ENCODE data around the gene SMARCA4.

Gene SMARCA4

DNA sequence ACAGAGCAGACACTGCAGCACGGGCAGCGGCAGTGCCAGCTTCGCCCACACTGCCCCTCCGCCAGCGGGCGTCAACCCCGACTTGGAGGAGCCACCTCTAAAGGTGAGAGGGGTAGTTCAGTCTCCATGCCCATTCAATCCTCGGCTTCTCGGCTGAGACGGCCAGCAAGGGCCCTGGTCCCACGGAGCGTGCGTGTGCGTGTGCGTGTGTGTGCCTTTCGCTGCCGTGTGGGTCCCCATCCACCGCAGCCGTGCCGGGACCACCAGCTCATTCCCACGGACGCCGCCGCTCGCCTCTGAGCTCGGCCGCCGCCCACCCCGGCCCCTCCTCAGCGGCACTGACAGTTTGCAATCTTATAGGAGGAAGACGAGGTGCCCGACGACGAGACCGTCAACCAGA is 72.9 kb downstream of the SMARCA4 start:
- DNase-seq (ENCODE audit: low read depth) = no peak

DNA sequence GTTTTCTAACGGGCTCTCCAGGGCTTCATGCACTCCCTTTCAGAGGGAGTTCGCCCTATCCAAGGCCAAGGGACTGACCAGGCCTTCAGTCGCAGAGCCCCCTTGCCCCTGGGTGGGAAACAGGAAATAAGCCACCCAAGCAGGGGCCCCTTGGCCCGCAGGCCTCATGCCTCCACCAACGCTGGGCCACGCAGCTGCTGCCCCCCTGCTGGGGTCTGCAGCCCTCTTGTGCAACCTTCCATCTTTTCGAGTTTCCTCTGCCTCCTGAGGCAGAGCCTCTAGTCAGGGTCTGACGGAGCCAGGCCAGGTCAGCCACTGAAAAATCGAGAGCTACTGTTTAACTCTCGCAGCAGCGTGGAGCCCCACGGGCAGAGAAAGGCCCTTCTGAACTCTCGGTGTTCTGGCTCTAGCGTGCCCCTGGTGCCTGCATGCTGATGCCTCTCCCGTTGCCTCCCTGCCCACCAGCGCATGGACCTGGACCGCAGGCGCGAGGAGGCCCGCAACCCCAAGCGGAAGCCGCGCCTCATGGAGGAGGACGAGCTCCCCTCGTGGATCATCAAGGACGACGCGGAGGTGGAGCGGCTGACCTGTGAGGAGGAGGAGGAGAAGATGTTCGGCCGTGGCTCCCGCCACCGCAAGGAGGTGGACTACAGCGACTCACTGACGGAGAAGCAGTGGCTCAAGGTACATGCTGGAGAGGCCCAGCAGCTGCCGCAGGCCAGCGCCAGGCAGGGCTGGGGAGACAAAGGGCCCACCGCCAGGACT is 73.8 kb downstream of the SMARCA4 start:
- DNase-seq (ENCODE audit: low read depth) = no peak

DNA sequence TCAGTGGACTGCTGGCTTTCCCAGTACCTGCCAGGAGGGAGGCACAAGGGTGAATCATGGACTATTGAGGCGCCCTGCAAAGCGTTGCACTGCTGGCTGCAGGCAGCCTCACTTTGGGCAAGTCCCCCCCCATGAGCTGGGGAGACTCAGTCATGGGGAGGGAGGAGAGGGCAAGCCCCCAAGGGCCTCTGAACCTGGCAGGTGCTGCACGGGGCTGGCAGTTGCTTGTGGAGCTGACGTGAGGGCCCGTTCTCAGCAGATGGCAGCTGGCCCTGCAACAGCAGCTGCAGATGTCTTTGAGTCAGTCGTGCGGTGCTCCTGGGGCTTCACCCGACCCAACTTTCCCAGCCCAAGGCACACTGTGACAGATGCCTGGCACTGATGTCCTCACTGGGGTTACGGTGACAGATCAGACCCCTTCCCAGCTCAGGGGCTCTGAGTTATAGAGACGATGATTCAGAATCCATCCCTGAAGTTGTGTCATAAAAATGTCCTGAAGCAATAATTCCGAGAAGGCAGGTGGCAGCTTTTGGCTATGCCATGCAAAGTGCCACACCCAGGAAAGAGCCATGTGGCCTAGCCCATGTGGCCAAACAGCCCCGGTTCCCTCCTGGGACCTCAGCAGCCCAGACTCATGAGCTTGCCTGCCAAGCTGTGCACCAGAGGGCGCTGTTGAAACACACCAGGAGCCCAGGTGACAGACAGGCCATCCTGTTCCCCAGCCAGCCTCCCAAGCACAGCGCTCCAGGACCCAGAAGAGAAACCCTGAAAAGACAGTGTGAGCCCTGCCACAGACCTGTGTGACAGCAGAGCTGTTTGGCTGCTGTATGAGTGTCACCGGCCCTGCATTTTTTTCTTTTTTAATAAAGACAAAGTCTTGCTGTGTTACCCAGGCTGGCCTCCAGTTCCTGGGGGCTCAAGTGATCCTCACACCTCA is 74.9 kb downstream of the SMARCA4 start:
- DNase-seq (ENCODE audit: low read depth) = peak; percentile 85

DNA sequence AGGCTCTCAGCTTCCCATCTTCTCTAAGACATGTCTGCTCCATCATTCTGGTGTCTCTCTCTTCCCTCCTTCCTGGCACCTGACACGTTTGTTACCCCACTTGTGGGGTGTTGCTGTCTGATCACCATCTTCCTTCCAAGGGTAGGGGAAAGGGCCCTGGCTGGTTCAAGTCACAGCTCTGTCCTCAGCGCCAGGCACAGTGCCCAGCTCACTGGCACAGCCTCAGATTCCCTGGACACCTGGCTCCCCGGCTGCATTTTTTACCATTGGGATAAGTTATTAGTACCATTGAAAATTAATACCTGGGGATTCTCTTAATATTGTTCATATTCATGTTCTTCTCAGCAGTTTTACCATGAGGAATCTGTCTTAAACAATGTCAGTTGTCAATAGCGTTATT is 77.7 kb downstream of the SMARCA4 start:
- no peak for DNase-seq (ENCODE audit: low read depth)

DNA sequence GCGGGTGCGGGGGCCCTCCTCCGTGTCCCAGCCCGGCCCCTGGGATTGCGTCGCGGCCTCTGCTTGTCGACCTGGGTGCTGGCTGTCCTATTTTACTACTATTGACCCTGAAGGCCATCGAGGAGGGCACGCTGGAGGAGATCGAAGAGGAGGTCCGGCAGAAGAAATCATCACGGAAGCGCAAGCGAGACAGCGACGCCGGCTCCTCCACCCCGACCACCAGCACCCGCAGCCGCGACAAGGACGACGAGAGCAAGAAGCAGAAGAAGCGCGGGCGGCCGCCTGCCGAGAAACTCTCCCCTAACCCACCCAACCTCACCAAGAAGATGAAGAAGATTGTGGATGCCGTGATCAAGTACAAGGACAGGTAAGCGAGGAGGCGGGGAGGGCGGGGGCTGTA is 80.4 kb downstream of the SMARCA4 start:
- no peak for DNase-seq (ENCODE audit: low read depth)

DNA sequence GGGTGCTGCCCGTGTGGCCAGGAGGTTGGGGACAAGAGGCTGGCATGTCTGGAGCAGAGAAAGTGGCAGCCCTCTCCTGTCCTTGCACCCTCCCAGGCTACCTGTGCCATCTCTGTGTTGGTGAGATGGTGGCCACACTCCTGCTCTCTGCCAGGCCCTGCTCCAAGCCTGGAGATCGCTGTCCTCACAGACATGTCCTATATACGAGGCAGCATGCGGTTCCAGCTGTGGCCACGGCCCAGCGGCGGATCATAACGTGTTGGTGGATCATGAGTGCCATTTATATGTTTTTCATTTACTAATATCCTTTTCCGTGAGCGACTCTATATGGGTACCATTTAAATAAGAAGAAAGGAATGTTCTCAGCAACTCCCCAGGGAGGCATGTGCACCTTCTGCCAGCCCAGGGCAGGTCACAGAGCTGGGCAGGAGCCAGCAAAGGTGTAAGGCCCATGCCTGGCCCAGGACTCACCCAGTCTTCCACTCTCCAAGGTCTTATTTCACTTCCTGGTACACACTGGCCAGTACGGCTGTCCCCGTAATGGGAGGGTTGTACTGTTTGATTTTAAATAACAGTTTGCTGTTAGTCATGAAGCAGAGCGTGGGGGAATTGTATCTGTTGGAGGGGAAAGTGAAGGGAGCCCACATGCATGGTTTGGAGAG is 81.3 kb downstream of the SMARCA4 start:
- no peak for DNase-seq (ENCODE audit: low read depth)

DNA sequence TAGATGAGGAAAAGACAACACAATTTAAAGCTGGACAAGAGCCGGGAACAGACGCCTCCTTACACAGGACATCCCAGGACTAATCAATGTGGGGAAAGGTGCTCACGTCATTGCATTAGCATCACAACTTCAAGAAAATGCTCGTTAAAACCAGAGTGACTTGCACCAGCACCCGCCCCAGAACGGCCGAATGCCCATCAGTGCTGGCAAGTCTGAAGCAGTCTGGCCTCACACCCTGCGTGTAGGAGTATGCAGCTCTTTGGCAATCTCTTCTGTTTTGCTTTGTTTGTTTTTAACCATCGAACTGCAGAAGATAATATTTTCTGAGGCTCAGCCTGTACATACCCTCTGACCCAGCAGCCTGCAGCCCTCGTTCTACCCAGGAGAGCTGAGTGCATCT is 83.6 kb downstream of the SMARCA4 start:
- no peak for DNase-seq (ENCODE audit: low read depth)

DNA sequence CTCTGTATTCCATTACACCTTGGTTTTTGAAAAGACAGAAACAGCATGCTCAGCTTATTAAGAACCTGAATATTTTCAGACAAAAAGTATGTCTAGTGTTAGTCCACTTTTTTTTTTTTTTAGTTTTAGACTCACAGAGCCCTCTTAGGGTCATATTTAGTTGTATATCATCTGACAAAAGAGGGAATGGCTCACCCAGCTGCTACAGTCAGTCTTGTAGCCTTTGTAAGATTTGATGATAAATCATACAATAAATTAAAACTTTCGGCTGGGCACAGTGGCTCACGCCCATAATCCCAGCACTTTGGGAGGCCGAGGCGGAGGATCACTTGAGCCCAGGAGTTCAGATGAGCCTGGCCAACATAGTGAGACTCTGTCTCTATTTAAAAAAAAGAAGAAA is 84.7 kb downstream of the SMARCA4 start:
- DNase-seq (ENCODE audit: low read depth) = no peak

DNA sequence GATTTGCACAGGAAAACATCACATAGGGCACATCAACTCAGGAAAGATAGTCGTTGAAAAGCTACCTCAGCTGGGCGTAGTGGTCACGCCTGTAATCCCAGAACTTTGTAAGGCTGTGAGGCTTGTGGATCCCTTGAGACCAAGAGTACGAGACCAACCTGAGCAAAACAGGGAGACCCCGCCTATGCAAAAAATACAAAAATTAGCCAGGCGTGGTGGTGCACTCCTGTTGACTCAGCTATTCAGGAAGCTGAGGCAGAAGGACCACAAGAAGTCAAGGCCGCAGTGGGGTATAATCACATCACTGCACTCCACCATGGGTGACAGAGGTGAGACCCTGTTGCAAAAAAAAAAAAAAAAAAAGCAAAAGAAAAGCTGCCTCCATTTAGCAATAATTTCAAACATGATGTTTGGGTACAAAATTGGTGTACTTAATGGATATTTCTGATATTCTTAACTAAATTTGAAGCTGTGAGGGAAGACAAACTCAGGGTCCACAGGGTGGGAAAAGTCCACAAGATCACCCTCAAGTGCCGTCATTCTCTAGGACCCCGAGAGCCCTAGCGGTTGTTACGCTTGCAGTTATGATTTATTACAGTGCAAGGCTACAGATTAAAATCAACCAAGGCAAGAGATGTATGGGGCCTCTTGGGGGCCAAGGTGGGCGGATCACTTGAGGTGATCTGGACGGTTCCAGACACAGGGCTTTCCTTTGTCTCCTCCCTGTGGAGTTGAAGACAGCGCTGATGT is 86.0 kb downstream of the SMARCA4 start:
- no peak for DNase-seq (ENCODE audit: low read depth)

DNA sequence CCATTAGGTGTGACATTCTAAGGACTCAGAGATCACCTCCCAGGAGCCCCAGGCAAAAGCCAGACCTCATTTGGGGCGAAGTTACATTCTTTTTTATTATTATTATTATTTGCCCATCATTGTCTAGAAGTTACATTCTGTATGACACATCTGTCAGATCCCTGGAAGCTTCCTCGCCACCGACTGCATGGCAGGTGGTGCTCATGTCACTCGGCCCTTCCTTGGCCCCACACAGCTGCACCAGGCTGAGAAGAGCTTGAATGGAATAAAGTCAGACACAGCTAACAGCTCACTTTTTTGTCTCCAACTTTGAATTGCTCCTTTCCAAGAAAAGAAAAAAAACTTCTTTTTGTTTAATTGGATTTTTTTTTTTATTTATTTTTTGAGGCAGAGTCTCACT is 87.0 kb downstream of the SMARCA4 start:
- DNase-seq (ENCODE audit: low read depth) = no peak

DNA sequence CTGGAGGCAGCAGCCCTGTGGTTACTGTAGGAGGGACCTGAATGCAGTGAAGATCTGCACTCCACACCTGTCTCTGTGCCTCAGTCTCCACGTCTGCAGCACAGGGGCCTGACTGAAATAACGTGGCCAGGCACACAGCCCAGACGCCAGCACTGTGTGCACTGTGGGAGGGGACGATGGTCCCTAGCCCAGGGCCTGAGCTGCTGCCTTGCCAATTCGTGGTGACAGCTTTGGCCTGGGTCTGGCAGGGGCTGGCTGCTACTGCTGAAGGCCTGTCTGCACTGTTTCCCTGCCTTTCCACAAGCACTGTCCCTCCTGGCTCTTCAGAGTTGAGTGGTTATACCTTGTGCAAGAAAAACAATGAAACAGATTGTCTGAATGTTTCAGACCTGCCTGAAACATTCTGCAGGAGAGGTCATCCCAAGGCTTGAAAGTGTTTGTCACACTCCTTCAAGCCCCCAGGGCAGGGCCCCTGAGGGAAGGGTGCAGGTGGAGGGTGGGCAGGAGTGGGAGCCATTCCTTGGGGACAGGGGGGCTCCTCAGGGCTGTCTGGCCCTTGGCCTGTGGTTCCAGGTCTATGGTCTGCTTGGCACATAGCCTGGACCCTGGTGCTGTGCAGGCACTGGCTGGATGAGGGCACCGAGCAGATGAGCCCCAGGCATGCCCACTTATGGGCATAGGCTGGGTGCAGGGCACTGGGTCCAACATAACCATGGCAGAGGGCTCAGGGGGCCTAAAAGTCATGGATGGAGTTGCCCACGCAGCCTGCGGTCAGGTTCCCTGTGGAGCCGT is 89.7 kb downstream of the SMARCA4 start:
- no peak for DNase-seq (ENCODE audit: low read depth)

DNA sequence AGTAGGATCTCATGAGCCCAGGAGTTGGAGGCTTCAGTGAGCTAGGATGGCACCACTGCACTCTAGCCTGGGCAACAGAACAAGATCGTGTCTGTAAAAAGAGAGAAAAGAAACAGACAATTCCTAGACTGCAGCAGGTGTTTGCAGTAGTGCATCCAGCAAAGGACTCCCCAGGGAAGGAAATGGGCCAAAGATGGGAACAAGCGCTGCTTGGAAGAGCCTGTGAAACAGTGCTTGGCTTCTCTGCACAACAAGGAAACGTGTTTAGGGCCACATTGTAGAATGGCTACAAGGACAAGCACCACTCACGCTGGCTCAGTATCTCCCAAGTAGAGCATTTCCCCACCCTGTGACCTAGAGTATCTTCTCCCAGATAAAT is 93.0 kb downstream of the SMARCA4 start:
- no peak for DNase-seq (ENCODE audit: low read depth)

DNA sequence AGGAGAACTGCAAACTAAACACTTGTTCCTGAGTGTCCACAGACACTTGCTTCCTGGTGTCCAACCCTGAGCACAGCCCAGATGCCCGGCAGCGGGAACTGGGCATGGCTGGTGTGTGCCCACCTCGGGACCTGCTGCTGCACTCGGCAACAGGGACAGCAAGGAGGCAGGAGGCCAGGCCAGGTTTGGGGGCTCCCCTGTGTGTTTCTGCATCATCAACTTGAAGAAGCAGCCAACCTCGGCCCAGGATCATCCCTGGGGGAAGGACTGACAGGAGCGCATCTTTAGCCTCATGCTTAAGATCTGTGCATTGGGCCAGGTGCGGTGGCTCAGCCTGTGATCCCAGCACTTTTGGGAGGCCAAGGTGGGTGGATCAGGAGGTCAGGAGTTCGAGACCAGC is 93.4 kb downstream of the SMARCA4 start:
- DNase-seq (ENCODE audit: low read depth) = no peak

DNA sequence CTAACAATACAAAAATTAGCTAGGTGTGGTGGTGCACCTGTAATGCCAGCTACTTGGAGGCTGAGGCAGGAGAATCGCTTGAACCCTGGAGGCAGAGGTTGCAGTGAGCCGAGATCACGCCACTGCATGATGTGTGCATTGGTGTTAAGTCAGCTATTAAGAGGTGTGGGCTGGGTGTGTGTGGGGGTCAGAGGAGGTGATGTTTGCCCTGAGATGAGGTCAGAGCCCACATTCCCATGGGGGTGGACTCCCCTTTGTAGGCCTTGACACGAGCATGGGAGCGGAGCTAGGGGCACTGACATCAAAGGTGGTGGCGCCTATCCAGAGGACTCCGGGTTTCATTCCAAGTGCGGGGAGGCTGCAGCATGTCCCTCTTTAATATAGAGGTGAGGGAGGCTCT is 93.8 kb downstream of the SMARCA4 start:
- DNase-seq (ENCODE audit: low read depth) = no peak

DNA sequence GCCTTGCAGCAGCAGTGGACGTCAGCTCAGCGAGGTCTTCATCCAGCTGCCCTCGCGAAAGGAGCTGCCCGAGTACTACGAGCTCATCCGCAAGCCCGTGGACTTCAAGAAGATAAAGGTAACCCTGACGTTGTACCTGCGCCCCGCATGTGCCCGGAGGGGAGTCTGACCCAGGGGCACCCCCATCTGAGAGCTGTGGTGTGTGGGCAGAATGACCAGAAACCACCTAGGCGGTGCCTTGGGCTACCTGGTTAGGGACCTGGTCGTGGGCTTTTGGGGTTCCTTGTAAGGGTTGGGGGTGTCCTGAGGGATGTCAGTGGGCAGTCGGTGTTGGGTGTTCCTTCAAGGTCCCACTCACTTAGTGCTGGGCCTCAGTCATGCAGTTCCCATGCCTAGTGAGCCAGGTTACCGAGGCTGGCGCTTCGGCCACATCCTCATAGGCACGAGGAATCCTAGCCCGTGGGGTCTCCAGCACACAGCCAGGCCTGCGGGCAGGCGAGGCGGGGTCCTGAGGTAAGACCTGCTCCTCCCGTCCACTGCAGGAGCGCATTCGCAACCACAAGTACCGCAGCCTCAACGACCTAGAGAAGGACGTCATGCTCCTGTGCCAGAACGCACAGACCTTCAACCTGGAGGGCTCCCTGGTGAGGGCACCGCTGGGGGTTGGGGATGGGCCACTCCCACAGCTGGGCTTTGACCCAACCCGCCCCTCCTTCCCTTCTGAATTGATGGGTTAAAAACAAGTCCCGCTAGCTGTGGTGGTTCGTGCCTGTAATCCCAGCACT is 97.6 kb downstream of the SMARCA4 start:
- DNase-seq (ENCODE audit: low read depth) = no peak

DNA sequence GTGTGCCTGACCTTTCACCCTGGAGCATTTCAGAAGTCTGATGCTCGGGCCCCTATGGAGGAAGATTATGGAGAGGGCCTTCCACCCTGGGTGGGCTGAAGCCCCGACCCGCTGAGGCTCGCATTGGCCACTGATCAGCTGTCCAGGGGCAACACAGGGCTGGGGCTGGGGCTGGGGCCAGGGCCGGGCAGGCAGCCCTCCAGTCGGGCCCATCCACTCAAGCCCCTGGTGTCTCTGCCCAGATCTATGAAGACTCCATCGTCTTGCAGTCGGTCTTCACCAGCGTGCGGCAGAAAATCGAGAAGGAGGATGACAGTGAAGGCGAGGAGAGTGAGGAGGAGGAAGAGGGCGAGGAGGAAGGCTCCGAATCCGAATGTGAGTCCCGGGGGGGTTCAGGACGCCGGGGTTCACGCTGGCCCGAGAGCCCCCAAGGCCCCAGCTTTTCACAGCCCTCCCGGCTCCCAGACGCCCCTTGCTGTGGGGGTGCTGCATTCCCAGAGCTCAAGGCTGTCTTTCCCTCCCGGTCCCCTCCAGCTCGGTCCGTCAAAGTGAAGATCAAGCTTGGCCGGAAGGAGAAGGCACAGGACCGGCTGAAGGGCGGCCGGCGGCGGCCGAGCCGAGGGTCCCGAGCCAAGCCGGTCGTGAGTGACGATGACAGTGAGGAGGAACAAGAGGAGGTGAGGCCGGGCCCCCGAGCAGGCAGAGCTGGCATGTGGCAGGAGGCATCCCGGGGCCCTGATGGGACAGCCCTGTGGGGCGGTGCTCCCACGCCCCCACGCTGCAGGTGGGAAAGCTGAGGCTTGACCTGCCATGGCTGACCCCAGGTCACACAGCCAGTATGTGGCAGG is 98.9 kb downstream of the SMARCA4 start:
- DNase-seq (ENCODE audit: low read depth) = no peak

DNA sequence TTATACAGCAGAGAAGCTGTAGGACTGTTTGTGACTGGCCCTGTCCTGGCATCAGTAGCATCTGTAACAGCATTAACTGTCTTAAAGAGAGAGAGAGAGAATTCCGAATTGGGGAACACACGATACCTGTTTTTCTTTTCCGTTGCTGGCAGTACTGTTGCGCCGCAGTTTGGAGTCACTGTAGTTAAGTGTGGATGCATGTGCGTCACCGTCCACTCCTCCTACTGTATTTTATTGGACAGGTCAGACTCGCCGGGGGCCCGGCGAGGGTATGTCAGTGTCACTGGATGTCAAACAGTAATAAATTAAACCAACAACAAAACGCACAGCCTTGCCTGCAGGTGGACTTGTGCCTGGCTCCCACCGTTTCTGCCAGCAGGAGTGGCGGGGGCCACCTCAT is 101.1 kb downstream of the SMARCA4 start:
- no peak for DNase-seq (ENCODE audit: low read depth)

DNA sequence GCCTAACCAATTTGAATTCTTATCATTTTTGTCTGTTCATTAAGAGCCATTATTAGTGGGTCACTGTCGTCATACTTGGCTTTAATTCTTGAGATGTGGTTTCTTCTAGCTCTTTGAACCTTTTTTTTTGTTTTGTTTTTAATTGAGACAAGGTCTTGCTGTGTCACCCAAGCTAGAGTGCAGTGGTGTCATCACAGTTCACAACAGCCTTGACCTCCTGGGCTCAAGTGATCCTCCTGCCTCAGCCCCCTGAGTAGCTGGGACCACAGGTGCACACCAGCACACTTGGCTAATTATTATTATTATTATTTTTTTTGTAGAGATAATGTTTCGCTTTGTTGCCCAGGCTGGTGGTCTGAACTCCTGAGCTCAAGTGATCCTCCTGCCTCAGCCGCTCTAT is 102.6 kb downstream of the SMARCA4 start:
- no peak for DNase-seq (ENCODE audit: low read depth)

DNA sequence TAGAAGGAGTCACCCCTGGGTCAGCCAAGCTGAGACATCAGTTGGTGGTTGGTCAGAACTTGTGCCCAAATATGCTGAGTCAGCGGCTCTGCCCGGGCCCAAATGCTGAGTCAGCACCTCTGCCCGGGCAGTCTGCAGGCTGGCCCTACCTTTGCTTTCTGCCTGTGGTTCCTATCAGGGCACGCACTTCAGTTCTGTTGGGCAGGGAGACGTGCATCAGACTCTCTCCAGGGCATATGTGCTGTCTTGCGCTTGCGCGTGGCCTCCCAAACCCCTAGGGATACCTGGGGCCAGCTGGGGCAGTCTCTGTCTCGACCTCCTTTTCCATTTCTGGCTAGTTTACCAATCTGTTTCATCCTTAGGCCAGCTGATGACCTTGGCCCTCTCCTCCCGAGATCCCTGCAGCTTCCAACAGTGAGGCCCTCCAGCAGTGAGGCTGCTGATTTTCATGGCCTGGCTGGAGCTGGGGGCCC is 104.0 kb downstream of the SMARCA4 start:
- no peak for DNase-seq (ENCODE audit: low read depth)

Data from ELR (cell line).